Thoracic aorta (tissue), 2 donors: Measurements from ENCODE around the gene TMEM215. TPM values are rescaled to one million over a fixed set of nuclear protein-coding genes. Genes with fewer than 3 reads are reported as not detected.

Experiments used
- ATAC-seq: fragments of 150-250 bp; one replicate; pipeline ENCODE4 v1.8.0; 2017; ENCODE audit warnings: low read depth; ENCODE audit not compliant: insufficient number of reproducible peaks, low FRiP score
- DNase-seq: peaks from one replicate; pipeline ENCODE4 v3.0.0-alpha.2; 2020; ENCODE audit warnings: low spot score
- H3K27ac ChIP-seq, 2 donors: fragments of 200-600 bp; sonication (generic); 1 replicate in 1 of 2; 2 replicates in 1 of 2; pipeline ENCODE4 v1.5.1; 2016; ENCODE audit warnings: mild to moderate bottlenecking in 2 of 2, moderate library complexity in 2 of 2
- H3K27me3 ChIP-seq: fragments of 200-600 bp; sonication (generic); replicated peaks from 2 replicates; pipeline ENCODE4 v1.6.0; 2016; ENCODE audit warnings: mild to moderate bottlenecking; ENCODE audit not compliant: insufficient read depth
- H3K36me3 ChIP-seq: fragments of 200-600 bp; sonication (generic); one replicate; pipeline ENCODE4 v1.5.1; 2016
- H3K4me1 ChIP-seq, 2 donors: fragments of 200-600 bp; sonication (generic); 1 replicate in 1 of 2; 2 replicates in 1 of 2; pipeline versions ENCODE4 v1.5.1 to v1.6.0; 2016; ENCODE audit warnings: low read depth in 2 of 2, mild to moderate bottlenecking in 1 of 2; ENCODE audit not compliant: control insufficient read depth in 1 of 2
- H3K4me3 ChIP-seq: fragments of 200-600 bp; sonication (generic); 2 replicates; pipeline ENCODE4 v1.5.1; 2016; ENCODE audit warnings: mild to moderate bottlenecking
- H3K9me3 ChIP-seq: fragments of 200-600 bp; sonication (generic); 2 replicates; pipeline ENCODE4 v1.5.1; 2016
- total RNA-seq, 2 donors: library from RNA; depleted of rRNA; stranded (reverse); fragments of >200 nt; gene quantifications; one replicate each; pipeline versions ENCODE4 v1.1.0 to v1.2.3, GENCODE V29; 2016
- TF ChIP-seq, protein P1 (sequence below): fragments of 200-600 bp; sonication (generic); IDR thresholded peaks from one replicate; pipeline ENCODE4 v1.5.1; 2019; ENCODE audit warnings: antibody characterized with exemption

TMEM215 gene, protein sequence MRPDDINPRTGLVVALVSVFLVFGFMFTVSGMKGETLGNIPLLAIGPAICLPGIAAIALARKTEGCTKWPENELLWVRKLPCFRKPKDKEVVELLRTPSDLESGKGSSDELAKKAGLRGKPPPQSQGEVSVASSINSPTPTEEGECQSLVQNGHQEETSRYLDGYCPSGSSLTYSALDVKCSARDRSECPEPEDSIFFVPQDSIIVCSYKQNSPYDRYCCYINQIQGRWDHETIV
- total RNA-seq, result not detected

DNA sequence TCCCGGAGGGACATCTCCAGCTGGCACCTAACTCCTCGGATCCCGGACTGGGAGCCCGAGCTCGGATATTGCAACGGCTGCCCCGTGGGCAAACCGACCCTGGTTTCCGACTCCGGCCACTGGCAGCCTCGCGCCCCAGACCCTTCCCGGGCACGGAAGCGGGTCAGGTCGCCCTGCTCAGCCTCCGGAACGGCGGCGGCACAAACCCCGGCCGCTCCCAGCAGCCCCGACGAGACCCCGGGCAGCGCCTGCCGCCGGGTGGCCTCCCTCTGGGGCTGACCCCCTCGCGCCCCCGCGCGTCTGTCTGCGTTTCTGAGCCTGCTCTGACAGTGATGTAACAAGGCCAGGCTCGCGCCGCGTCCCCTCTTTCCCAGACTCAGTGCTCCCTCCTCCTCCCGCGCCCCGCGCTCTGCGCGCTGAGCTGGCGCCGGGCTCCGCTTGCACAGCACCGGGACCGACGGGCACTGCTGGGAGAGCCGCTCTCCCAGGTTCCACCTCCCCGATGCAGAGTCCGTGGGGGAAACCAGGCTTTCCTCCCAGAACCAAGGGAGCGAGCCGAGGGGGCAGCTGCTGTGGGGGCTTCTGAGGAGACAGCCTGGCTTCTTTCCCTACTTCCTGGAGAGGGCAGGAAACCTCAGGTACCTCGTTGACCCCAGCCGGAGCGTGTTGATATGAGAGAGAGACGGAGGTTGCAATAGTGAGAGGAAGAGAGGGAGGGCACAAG lies at the start of gene TMEM215:
Gene TMEM215 (plus strand): TSS at position 373 of the 724 bp plus-strand sequence. CDS start 644 bp downstream, outside the sequence.
- Histone ChIP-seq H3K4me1 (no peaks in the 10 kb centered on the region), H3K4me3 (no peak within 1 kb of the TSS), H3K27me3 (no peaks in the 10 kb centered on the region), H3K36me3 (no peaks in the 10 kb centered on the region), H3K9me3 (no peaks in the 10 kb centered on the region), H3K27ac (no peak within 1 kb of the TSS)
- TF ChIP-seq, protein P1, sequence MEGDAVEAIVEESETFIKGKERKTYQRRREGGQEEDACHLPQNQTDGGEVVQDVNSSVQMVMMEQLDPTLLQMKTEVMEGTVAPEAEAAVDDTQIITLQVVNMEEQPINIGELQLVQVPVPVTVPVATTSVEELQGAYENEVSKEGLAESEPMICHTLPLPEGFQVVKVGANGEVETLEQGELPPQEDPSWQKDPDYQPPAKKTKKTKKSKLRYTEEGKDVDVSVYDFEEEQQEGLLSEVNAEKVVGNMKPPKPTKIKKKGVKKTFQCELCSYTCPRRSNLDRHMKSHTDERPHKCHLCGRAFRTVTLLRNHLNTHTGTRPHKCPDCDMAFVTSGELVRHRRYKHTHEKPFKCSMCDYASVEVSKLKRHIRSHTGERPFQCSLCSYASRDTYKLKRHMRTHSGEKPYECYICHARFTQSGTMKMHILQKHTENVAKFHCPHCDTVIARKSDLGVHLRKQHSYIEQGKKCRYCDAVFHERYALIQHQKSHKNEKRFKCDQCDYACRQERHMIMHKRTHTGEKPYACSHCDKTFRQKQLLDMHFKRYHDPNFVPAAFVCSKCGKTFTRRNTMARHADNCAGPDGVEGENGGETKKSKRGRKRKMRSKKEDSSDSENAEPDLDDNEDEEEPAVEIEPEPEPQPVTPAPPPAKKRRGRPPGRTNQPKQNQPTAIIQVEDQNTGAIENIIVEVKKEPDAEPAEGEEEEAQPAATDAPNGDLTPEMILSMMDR, result no peak
- DNase-seq, result no peak
- no peak for ATAC-seq

DNA sequence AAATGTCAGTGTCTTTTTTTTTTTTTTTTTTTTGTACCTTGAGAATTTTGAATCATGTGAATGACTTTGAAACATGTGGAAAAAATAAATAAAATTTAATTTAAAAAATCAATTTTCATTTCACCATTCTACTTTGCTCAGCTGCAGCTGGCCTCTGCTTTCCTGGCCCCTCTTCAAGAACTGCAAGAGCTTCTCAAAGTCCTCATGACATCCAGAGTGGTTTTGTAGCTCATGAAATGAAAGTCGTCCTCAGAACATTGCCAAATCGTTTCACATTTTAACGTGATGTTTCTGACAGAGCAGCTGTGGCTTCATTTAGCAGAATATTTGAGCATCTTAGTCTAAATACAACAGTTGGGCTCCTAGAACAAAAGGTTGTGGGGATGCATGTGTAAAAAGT lies 47.9 kb upstream of the TMEM215 start:
- TF ChIP-seq, protein P1, result no peak
- H3K4me3 ChIP-seq, result no peak overlapping the region
- no peaks in the 10 kb centered on the region for H3K9me3 ChIP-seq
- no peaks in the 10 kb centered on the region for H3K36me3 ChIP-seq
- DNase-seq (no peak), ATAC-seq (no peak)
- no peaks in the 10 kb centered on the region for H3K4me1 ChIP-seq
- H3K27ac ChIP-seq, result no peak overlapping the region
- H3K27me3 ChIP-seq, result no peaks in the 10 kb centered on the region

DNA sequence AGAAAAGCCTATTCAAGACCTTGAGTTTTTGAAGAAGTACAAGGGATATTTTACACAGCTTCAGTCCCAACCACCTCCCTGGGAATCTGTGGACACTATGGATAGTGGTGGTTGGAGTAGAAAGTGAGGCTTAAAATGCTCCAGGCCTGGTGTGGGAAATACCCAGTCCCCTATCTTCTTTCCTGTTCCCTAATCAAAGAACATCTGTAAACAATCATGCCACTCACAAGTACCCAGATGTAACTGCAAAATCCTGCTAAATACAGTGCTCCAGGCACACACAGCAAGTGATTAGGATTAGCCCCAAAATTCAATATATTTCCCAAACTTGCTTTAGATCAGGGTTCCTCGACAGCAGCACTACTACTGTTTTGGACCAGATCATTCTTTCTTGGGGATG lies 46.0 kb upstream of the TMEM215 start:
- no peak for ATAC-seq
- no peak for DNase-seq
- TF ChIP-seq, protein P1, result no peak
- Histone ChIP-seq H3K27ac (no peak overlapping the region), H3K4me3 (no peak overlapping the region), H3K27me3 (no peaks in the 10 kb centered on the region), H3K4me1 (no peaks in the 10 kb centered on the region), H3K36me3 (no peaks in the 10 kb centered on the region), H3K9me3 (no peaks in the 10 kb centered on the region)

DNA sequence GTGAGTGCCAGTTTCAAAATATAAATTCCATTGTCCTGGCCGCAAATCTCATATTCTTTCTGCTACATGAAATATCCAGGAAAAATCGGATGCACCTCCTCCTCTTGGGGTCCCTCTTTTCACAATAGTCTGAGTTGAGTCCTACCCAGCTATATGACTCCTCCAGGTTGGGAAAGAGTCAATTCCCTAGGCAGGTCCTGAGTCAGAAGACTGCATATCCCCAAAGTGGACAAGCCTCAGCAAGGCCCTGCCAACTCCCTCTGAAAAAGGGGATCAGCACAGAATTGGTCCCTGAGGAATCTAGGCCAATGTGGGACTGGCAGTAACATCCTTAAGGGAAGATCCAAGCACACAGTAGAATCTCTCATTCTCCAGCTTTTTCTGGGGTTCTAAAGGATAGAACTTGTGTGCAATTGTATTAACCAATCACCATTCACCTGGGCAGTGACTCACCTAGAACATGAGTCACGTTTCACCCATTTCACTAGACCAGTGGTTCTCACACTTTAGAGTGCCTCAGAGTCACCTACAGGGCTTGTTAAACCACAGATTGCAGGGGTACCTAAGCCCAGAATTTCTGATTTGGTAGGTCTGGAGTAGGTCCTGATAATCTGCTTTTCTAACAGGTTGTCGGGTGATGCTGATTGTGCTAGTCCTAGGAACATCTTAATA lies 44.7 kb upstream of the TMEM215 start:
- Histone ChIP-seq H3K27ac (no peak overlapping the region), H3K4me3 (no peak overlapping the region), H3K27me3 (no peaks in the 10 kb centered on the region), H3K4me1 (no peaks in the 10 kb centered on the region), H3K9me3 (no peaks in the 10 kb centered on the region), H3K36me3 (no peaks in the 10 kb centered on the region)
- ATAC-seq, result no peak
- DNase-seq, result no peak
- TF ChIP-seq, protein P1, result no peak

GRCh38 chr9:32741706-32742105 lies 41.6 kb upstream of the TMEM215 start:
- Histone ChIP-seq H3K9me3 (no peaks in the 10 kb centered on the region), H3K27ac (no peak overlapping the region), H3K4me3 (no peak overlapping the region), H3K36me3 (no peaks in the 10 kb centered on the region), H3K4me1 (no peaks in the 10 kb centered on the region), H3K27me3 (no peaks in the 10 kb centered on the region)
- DNase-seq (no peak), ATAC-seq (no peak)
- TF ChIP-seq, protein P1, result no peak
